ENCODE results near the gene AKR1C4. TPM values are rescaled to one million over a fixed set of nuclear protein-coding genes. Genes with fewer than 3 reads are reported as not detected.

Gene AKR1C4
- total RNA-seq, 1 experiment from 2014 or later, result not detected

- DNase-seq, result no peak
- Mint-ChIP-seq H3K36me3 (ENCODE audit: insufficient read depth in 1 of 3, low read depth in 3 of 3) (no peaks in the 10 kb centered on the region; a peak in 4 of 7 replicates), H3K27me3 (ENCODE audit: low read depth) (no peaks in the 10 kb centered on the region; the same call in none of the 2 replicates), H3K9me3 (peaks cover 33 to 62% of the 10 kb centered on the region in 2 experiments), H3K4me3 (no peak overlapping the region), H3K27ac (no peak overlapping the region), H3K4me1 (no peaks in the 10 kb centered on the region)
- no peak overlapping the region for H3K9ac ChIP-seq (ENCODE audit: extremely low read depth, insufficient read length, low read length)
- H3K79me2 ChIP-seq (ENCODE audit: insufficient read depth, low read length), result no peaks in the 10 kb centered on the region
- no peaks in the 10 kb centered on the region for H3K27me3 ChIP-seq (ENCODE audit: insufficient read depth, low read length)
- no peaks in the 10 kb centered on the region for H3K9me3 ChIP-seq (ENCODE audit: control insufficient read depth, low read depth, low read length)
- H2BK5ac ChIP-seq (ENCODE audit: insufficient read length, low read length), result no peak overlapping the region
- no peaks in the 10 kb centered on the region for H3K4me1 ChIP-seq (ENCODE audit: insufficient read depth, low read length)
- no CpG with 5 or more reads among the region's 8 CpGs for WGBS (ENCODE audit: extremely low coverage, insufficient read length, low lambda C conversion rate)
- TF ChIP-seq CTCF (conservative IDR thresholded peaks at IDR 0.05), result no peak
- H3K56ac ChIP-seq (ENCODE audit: insufficient read length, low read depth, low read length), result no peak overlapping the region
- no peak overlapping the region for H3K27ac ChIP-seq (ENCODE audit: insufficient read length, low read depth, low read length)
- H3K23ac ChIP-seq (ENCODE audit: insufficient read length, low read depth, low read length), result no peak overlapping the region
- no peak overlapping the region for H4K5ac ChIP-seq (ENCODE audit: insufficient read length, low read depth, low read length)
- H2BK120ac ChIP-seq (ENCODE audit: low read depth, low read length, poor library complexity, severe bottlenecking), result no peak overlapping the region
- no peak overlapping the region for H4K8ac ChIP-seq (replicated peaks; ENCODE audit: insufficient read length, low read depth, low read length)
- H2AFZ ChIP-seq (ENCODE audit: low read length), result no peak overlapping the region
- H3T11ph ChIP-seq (ENCODE audit: low read length), result no peak overlapping the region
- H2BK20ac ChIP-seq (ENCODE audit: low read depth, low read length, poor library complexity, severe bottlenecking), result no peak overlapping the region
- no peaks in the 10 kb centered on the region for H4K20me1 ChIP-seq (ENCODE audit: control insufficient read depth, insufficient read depth, insufficient read length)
- no peak overlapping the region for H3K14ac ChIP-seq (ENCODE audit: insufficient read depth, low read length)
- no peaks in the 10 kb centered on the region for H3K23me2 ChIP-seq (ENCODE audit: insufficient read length, low read depth, low read length, poor library complexity, severe bottlenecking)
- H3K18ac ChIP-seq (ENCODE audit: insufficient read length, low read depth, low read length), result no peak overlapping the region
- no peak overlapping the region for H3K4me2 ChIP-seq (ENCODE audit: insufficient read depth, insufficient read length, low read length)
- H4K91ac ChIP-seq (ENCODE audit: insufficient read length, low read depth, low read length), result no peak overlapping the region
- no peaks in the 10 kb centered on the region for H3K79me1 ChIP-seq (ENCODE audit: insufficient read depth, low read depth, low read length, poor library complexity, severe bottlenecking)
- H2BK12ac ChIP-seq (ENCODE audit: insufficient read length, low read depth, low read length), result no peak overlapping the region
- no peak overlapping the region for H2AK5ac ChIP-seq (ENCODE audit: insufficient read length, low read length)
- H3K4ac ChIP-seq (ENCODE audit: low read depth, low read length), result no peak overlapping the region
- H2BK15ac ChIP-seq (ENCODE audit: low read depth, low read length), result no peak overlapping the region
These were observed 32.4 kb downstream of the AKR1C4 start for GRCh38 chr10:5229019-5229418.

Data from H9 (cell line).